Right kidney (tissue), 1 donor: ENCODE results near the gene RASL11B.

Experiments used
- DNase-seq: peaks from one replicate; pipeline ENCODE4 v3.0.0-alpha.2; 2016

RASL11B gene

DNA sequence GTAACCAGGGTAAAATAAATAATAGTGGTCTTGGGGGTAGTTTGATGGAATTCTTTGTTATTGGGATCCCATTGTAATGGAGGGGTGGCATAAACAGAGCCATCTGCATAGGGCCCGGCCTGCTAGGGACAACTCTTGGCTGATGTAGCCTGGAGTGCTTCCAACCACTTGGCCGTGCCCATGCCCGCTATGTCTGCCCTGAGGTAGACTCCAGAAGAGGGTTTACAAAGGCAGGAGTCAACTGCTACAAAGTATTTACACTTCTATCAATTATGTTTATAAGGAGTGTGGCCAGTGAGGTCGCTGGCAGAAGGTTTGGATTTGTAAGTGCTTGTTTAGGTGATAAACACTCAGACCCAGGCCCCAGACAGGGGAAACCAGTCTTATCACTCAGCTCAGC lies 8.1 kb downstream of the RASL11B start:
- no peak for DNase-seq

DNA sequence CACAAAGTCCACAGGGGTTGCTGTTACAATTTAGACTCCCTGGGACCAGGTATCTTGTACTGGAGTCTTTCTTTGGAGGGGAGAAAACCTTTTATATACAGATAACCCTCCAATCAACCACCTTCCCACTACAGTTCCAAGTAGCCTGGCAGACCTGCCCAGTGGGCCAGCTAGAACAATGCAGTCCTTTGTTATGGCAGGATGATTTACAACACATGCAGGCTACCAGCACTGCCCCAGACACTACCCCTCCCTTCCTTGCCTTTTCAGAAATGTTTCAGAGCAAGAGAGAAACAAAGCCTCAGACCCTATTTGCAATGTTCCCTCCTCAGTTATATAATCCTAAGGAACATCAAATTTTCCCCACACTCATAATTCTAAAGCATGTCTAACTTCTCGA lies 11.1 kb downstream of the RASL11B start:
- no peak for DNase-seq

DNA sequence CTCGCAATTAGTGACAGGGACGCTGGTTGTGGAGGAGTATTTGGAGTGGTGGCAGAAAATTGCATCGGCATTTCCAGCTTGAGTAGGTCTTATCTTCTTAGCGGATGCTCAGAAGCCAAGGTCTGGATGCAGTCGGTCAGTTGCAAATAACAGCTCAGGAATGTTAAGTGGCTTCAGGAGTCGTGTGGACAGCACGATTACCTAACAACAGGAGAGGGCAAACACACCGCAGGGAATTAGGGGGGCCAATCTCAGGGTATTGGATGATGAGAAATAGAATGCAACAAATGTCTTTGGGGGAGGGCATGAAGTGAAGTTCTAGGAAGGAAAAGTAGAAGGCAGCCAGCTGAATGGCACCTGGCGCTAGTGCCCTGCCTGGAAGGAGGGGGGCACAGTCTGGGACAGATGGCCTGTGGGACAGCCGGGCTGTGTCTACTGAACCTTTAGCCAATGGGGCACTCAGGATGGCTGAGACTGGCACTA lies 11.8 kb downstream of the RASL11B start:
- DNase-seq, result no peak

DNA sequence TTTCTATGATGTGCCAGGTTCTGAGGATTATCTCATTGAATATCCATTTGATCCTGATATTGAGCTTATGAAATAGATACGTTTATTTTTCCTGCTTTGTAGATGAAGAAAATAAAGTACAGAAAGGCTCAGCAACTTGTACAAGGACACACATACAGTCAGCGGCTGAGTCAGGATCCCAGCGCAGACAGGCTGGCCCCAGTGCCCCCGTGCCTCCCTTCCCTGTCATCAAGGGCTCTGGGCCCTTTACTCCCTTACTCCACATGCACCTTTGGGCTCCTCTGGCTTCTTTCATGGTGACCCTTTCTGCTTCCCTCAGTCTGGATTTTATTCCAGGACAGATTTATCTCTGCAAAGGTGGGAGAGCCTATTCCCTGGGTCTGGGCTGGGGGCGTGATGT lies 12.8 kb downstream of the RASL11B start:
- DNase-seq, result no peak

DNA sequence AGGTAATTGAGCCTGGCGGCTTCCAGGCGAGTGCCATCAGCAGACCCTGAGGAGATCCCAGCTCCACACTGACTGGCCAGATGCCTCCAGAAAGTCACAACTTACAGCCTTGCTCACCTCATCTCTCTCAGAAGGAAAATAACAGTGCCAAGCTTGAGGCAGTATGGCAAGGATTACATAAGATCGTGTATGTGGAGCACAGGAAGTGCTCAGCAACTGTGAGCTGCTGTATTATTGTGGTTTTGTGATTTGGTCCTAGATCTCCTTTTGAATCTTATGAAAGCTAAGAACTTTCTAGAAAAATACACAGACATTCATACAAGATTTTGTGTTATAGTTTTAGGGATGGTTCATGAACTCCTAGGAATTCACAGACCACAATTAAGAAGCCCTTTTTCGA lies 14.0 kb downstream of the RASL11B start:
- no peak for DNase-seq

DNA sequence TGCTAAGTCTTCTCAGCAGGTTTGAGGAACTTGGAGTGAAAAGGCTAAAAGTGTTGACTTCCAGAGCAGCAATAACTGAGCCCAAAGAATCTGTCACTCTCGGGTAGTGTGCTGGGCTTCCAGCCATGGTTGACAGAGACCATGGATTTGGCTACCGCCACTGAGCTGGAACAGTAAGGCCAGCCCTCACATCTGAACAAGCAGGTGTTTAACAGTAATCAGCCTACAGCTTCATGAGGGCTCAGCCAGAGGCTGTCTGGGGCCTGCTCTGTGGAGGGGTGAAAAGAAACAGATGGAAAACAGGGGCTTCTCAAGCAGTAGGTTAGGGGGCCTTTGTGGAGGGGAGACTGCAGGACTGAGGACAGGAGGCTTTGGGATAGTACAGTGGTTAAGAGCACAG lies 14.9 kb downstream of the RASL11B start:
- DNase-seq, result no peak

DNA sequence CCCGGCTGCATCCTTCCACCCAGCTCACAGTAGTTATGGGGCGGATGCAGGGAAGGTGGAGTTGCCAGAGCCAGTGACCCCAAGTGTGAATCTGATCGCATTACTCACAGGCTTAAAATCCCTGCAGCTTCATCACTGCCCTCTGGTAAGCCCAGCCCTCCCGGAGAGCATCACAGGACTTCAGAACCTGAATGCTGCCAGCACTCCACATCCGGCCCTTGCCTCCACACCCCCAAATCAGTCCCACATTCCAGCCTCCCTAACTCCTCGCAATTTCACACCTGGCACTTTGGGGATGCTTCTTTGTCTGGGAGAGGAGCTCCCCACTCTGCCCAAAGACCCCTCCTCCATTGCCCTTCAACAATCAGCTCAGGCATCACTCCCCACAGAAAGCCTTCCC lies 15.6 kb downstream of the RASL11B start:
- no peak for DNase-seq

DNA sequence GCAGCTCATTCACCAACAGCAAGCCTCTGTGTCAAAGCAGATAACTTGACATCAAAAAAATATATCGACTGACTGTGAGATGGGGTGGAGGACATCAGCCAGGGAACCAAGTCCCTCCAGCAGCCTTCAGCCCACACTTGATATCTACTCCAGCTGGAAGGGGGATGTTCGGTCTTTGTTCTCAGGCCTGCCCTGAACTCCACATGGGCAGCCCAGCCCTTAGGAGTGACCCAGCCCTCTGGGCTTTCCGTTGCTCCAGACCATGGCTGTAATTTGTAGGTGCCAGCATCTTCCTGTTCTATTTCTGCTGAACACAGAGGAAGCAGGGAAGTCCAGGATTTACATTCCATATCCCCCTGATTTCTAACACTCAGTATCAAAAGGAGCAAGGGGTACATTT lies 17.4 kb downstream of the RASL11B start:
- no peak for DNase-seq

DNA sequence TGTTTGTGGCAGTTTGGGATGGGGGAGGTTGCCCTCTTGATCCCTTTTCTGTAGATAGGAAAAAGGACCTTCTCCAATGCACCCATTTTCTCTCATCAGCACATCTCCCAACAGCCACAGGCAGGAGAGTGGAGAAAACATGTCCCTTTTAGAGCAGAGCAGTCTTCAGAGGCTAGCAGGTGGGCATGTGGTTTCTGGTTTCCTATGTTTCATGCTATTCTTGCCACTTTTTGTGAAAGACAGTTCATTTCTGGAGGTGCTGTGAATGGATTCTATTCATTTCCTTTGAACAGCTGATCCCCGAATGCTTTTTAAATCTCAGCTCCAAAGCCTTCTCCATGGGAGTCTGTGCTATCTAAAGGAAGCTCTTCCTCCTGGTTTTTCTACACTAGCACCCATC lies 18.9 kb downstream of the RASL11B start:
- DNase-seq, result no peak

DNA sequence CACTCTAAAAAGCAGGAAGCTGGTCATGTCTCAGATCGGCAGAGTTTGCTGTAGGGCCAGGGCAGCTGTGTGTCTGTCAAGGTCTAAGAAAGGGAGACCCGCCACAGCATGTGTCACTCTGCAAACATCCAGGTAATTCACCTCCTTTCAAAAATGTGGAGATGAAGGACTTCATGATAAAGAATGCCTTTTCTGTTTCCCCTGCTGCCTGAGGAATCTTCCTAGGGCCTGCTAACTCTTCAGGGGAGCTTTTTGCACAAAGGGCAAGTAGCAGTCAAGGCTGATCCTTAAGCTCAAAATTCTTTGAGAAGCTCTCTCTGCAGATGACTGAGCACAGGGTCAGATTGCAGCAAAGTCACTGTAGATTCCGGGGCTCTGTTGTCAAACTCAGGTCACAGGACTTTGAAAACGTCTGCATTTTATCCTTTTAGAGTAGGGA lies 21.1 kb downstream of the RASL11B start:
- no peak for DNase-seq

DNA sequence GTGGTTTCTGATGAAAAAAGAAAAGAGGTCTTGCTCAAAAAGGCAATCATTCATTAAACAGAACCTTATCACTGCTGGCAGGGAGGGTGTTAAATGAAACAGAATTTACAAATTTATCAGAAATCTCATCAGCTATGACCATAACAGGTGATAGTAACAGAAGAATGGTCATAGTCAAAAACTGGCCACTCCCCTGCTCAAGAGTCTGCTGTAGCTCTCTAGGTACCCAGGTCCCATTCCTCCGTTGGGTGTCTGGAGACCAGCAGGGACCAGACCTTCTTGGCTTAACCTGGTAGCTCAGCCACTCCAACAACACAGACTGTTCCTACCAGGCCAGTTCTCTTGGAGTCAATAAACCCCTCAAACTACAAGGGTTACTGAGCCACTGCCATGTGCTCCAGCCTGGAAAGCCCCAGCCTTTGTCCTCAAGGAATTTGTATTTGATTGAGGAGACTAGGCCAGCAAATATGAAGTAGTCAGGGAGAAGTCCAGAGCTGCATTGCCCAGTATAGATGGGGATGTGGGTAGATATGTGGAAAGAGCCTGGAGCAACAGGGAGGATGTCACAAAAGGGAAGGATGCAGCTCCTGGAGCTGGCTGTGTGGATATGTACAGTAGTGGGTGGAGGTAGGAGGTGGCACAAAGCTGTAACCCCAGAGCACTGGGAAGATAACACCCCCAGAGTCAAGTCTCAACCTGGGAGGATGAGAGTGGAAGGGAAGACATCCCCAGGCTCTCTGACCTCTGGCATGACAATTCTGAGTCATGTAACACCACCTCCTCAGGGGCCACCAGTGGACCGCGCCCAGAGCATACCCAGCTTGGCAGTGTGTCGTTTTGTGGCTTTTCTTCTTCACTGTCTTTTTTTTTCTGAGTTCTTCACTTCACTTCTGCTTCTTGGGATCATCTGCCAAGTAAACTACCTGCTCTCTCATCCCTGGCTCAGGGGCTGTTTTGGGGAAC lies 21.9 kb downstream of the RASL11B start:
- DNase-seq, result no peak

DNA sequence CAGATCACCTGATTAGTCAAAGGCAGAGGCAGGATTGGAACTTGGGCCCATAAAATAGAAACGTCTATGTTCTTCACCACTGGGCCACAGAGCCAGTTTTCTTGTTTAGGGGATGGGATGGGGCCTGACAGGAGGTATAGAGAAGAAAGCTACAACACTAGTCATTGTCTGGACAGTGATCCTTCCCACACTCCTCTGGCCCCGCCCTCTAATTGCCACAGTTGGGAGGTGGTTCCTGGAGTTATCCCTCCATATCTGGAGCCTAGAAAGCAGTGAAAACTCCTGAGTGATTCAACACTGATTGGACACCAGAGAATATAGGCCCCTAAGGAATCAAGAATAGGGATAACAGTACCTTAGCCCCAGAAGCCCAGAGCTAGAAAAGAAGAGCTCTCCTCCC lies 22.9 kb downstream of the RASL11B start:
- DNase-seq, result no peak

DNA sequence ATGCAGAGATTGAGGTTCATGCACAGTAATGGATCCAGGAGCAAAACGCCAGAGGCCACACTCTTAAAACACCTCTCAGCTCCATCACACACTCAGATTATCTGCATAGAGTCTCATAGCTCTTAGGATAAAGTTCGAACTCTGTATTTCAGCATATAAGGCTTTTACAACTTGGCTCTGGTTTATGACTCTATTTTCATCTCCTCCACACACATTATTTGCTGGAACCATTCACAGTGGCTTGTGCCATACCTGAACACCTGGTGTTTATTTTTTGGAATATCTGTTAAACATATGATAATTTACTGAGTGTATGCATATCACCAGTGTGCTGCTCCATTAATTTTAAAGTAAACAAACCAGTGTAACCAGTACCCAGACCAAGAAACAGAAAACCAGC lies 27.2 kb downstream of the RASL11B start:
- no peak for DNase-seq

DNA sequence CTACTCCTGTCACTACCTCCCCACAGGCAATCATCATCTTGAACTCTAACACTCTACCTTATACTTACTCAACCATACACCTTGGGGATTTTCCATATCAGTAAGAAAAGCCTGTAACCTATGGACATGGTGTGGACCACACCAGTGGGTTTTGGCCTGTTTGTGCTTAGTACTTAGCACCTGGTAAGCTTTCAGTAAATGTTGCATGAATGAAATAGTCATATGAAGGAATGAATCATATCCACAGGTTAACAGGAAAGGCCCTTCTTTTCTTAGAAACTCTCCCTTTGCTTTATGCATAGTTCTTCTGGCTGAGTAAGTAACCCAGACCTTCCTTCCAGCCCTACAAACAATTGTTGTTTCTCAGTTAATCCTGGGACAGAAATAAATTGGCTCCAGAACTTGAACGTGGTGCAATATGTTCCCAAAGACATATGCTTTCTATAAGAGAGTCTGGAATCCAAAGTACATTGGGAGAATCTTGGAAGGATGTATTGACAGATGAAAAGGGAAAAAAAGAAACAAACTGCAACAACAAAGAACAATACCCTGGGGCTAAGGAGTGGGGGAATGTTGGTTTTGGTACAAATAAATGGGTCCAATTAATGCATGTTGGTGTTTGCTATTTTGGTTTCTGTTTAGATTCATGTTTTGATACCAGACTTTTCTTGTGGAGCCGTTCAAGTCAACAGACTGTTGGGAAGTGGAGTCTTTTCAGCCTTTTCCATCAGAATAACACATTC lies 27.8 kb downstream of the RASL11B start:
- no peak for DNase-seq

DNA sequence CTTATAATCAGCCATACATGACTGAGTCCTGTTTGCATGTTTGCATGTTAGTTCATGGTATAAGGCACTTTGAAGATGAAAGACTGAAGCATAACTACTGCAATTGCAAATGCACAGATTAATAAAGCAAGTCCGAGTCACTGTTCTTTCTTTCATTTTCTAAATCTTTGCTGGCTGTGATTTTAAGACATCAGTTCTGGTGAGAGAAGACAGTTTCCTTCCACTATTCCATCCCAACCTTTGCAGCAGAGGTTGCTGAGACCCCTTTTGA lies 28.3 kb downstream of the RASL11B start:
- no peak for DNase-seq

DNA sequence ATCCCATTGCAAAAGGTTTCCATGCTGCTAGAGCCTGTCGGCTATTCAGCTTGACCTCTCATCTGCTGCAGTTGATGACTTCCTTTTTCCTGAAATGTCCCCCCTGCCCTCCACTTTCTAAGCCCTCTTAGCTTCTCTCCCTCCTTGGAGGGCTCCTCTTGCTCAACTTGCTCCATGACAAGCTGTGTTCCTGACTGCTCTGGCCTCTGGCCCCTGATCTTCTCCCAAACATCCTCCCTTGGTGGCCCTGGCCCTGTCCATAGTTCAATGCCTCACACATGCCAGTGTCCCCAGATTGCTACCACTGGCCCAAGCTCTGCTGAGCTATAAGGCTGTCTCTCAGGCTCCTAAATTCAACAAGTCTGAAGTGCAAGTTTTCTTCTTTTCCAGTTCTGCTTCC lies 29.6 kb downstream of the RASL11B start:
- no peak for DNase-seq

DNA sequence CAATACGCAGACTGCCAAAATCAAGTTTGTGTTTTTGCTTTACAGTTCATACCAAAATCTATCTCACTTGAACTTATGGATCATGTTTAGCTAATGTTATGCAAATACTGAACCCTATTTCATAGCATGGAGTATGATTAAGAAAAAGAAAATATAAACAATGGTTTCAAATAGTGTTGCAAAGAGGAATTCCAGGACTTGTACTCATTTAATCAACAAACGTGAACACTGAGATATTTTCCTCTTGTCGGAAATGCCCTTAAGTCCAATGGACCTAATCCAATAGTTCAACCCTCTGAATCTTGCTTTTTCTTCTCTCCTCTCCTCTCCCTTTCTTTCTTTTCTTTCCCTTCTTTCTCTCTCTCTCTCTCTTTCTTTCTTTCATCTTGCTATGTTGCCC lies 30.8 kb downstream of the RASL11B start:
- DNase-seq, result no peak

DNA sequence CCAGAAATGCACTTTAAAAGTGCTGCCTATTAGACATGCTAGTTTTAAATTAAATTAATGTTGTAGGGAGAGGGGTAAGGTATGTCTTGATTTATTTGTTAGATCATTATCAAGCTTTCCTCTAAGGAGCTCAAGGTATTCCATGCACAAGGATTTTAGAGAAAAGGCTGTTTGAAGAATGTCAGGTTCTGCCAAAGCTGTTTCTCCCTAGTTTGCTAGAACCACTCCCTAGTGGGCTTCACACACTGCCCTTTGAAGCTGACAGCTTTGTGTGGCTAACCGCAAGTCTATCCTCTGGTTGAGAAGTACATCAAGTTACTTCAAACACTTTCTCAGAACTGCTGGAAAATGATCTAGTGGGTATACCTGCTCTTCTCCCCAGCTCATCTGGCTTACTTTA lies 32.3 kb downstream of the RASL11B start:
- no peak for DNase-seq

DNA sequence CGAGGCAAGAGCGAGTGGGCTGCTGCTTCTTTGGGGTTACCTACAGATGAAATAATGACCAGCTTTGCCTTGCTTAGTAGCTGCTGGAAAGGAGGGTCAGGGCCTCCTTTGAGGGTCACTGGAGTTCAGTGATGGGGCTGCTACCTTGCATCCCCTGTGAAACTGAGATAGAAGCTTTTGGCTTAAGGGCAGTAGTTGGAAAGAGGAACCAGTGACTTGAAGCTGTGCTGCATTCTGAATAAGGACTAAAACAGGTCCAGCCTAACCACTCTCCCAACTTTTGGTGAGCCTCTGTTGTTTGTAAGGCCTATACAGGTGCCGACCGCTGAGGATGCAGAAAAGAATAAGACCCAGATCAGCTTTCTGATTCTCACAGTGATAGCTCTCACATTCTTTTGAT lies 41.2 kb downstream of the RASL11B start:
- no peak for DNase-seq

DNA sequence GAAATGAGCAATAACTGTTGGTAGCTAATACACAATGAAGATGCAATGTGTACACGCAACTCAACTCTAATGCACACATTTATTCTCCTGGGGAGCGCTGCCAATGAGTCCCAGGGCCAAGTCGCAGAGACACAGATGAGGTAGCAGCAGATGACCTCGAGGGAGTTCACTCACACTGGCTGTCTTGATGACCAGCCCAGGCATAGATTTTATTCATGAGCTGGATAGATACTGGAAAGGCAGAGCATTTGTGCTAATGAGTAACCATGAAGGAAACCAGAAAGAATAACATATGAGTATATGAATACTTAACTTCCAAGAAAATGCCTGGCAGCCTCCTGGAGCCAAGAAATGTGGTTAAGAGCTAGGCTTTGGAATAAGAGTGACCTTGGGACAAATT lies 42.3 kb downstream of the RASL11B start:
- no peak for DNase-seq

DNA sequence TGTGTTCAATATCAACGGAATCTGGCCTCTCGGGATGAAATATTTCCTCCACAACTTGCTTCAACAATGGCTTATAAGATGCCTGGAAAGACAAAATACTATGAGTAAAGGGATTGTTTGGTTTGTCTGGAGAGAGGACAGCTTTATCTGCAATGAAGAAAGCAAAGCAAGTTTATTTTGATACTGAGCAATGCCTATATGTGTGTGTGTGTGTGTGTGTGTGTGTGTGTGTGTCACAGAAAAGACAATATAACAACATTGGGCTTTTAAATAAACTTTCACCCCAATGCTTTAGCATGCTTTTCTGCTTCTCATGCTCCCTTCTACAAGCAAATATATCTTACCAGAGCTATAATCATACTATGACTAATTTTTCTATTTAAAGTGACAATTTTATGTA lies 45.4 kb downstream of the RASL11B start:
- DNase-seq, result no peak

DNA sequence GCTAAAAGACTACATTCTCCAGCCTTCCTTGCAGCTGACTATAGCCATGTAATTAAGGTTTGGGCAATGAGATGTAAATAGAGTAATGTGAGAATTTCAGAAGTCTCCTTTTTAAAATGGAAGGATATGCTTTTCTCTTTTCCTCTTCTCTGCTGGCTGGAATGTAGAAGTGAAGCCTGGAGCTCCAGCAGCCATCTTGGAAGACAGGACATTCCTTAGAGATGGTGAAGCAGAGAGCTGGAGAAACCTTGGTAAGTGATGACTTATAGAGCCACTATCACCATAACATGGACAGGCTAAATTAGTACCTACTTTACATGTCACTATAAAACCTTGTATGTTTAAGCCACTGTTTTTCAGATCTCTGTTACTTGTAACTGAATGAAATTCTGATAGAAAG lies 48.0 kb downstream of the RASL11B start:
- DNase-seq, result no peak

DNA sequence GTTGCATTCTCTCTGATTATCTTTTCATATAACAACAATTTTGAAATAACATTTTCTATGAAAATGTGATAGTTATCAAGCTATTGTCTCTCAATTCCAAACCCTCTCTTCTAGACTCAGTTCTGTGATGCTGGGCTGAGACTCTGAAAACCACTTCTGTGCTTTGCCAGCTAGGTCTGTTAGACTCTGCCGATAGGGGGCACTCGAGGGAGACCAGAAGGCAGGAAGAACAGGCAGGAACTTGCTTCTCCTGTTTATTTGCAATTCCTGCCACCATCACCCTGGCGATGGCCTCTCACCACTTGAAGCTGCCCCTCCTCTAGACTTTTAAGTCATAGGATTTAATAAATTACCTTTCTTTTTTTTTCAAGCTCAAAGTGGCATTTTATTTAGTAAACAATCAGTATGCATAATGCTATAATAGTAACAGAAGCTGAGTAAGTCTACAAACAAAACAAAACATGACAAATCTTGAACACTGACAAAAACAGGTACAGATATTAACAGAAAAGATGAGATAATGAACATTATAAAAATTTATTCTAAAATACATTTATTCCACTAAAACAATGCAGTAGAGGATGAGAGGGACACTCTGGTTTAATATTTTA lies 49.7 kb downstream of the RASL11B start:
- no peak for DNase-seq

DNA sequence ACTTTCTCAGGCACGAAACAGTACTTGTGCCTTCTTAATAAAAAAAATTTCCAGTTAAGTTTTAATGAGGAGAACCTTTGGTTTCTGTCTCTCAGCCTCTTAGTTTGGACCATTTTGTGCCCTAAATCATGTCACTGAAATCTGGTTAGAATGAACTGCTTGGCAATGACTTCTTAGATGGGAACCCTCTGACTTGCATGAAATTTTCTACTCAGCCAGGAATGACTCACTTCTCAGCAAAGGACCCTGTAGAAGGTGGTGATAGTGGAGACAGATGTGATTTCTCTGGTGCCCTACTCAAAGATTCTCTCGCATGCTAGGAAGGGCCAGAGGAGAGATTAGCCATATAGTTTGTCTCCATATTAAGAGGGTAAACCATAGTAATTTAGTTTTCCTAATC lies 50.5 kb downstream of the RASL11B start:
- no peak for DNase-seq
